GM21515 (cell line): Measurements from ENCODE around the gene NIM1K.
"Not testable (repeated sequence)": the region's sequence is repeated elsewhere in the genome, so short reads cannot be mapped to it uniquely, and the experiment has no call there.

Experiments used
- ATAC-seq: cut with Tn5 transposase; IDR thresholded peaks from one replicate; pipeline ENCODE4 v1.9.1; 2021; ENCODE audit not compliant: unreplicated experiment

The NIM1K gene

DNA sequence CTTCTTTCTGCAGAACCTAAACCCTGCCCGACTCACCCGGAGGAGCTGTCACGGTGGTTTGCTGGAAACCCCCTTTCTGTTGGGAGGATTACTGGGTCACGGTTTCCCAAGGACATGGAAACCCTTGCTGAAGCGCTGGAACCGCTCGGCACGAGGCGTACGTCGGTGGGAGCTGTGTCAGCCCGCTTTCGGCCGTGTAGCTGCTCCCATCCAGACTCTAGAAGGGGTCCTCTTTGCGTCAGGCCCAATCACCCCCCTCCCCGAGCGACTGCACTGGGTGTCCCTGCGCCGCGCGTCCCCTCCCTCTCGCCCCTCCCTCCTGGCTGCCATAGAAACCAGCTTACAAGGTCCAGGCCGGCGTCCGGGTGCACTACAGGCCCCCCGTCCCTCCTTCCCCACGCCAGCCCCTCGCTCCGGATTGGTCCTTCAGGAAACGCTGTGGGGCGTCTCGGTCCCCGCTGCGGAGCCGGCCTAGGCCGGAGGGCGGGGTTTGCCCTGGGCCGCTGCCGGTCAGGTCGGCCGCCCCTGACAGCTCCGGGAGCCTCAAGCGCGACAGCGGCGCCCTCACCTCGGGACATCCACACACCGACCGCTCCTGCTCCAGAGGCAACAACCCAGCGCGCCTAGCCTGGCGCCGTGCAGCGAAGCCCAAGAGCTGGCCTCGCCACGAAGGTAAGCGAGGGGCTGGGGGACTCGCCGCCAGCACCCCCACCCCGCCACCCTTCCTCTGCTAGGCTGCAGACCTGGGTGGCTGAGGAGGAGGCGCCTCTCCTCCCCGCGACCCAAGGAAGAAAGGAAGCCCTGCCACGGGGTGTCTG, at the start of gene NIM1K:
NIM1K (plus strand) TSS at position 486 of the 818 bp plus-strand sequence. CDS start 53,551 bp downstream, outside the sequence.
- ATAC-seq: peak; percentile 76

- no peak for ATAC-seq
Observed at GRCh38 chr5:43145071-43145470, 47.0 kb upstream of the NIM1K start.

DNA sequence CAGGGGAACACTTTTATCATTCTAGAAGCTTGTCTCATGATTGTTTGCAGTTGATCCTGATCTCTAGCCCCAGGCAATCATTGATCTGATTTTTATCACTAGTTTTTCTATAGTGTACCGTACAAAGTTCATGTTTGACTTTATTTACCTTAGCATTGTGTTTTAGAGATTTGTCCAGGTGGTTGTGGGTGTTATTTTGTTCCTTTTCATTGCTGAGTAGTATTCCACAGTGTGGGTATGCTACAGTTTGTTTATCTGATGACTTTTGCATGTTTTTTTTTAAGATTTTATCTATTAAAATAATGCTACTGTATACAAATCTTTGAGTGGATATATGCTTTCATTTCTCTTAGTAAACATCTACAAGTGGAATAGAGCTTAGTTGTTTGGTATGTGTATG, 45.1 kb upstream of the NIM1K start:
- no peak for ATAC-seq

DNA sequence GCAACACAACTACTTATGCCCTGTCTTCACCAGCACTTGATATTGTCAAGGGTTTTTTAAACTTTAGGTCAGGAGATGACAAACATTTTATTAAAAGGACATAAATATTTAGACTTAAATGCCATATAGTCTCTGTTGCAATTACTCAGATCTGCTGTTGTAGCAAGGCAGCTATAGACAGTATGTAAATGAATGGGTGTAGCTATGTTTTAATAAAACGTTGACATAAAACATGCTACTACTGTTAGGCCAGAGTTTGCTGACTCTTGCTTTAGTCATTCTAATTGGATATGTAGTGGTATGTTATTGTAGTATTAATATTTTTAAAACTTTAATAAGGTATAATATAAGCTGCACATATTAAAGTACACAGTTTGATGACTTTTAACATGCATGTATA, 43.6 kb upstream of the NIM1K start:
- ATAC-seq: no peak

GRCh38 chr5:43149231-43149630, 42.8 kb upstream of the NIM1K start:
- ATAC-seq: no peak

DNA sequence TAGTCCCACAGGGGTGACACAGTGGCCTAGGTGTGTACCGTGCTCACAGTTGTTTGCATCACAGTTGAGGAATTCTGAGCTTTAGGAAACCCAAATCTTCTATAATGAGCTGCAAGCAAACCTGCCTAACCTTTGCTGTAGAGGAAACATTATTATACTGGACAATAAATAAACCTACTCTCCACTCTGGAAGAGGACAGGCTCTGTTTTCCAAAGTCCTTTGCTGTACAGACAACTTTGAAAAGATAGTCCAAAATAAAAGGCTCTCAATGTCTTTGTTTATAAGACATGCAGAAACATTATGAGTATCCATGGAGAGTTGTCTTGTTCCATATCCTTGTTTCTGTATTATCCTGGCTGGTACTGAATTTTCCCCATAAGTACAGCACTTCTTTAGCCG, 42.0 kb upstream of the NIM1K start:
- no peak for ATAC-seq

GRCh38 chr5:43150748-43151147, 41.3 kb upstream of the NIM1K start:
- ATAC-seq: no peak

GRCh38 chr5:43152946-43153345, 39.1 kb upstream of the NIM1K start:
- ATAC-seq: no peak

DNA sequence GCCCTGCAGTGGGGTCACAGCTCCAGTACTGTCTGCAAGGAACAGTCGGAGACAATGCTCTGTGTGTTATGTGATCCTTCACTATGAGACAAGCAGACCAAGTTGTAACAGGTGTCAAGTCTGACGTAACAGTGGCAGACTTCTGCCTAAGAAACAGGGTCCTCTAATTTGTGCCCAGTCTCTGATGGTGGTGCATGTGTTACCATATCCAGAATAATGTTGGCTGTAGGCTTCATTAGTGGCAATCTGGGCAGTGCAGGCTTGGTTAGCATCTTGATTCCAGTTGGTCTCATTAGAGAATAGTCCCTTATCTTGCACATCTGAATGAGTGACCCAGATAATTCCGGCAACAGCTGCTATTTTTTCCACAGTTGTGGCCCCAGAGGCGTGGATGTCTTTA, 37.6 kb upstream of the NIM1K start:
- no peak for ATAC-seq

- ATAC-seq: no peak
Observed at GRCh38 chr5:43155394-43156096, 36.5 kb upstream of the NIM1K start.

- peak; percentile 59 for ATAC-seq
Observed at GRCh38 chr5:43156388-43156787, 35.6 kb upstream of the NIM1K start.

GRCh38 chr5:43157068-43157467, 35.0 kb upstream of the NIM1K start:
- no peak for ATAC-seq

- ATAC-seq: no peak
Observed at GRCh38 chr5:43161244-43161643, 30.8 kb upstream of the NIM1K start.

GRCh38 chr5:43164801-43165200, 27.2 kb upstream of the NIM1K start:
- not testable (repeated sequence) for ATAC-seq

DNA sequence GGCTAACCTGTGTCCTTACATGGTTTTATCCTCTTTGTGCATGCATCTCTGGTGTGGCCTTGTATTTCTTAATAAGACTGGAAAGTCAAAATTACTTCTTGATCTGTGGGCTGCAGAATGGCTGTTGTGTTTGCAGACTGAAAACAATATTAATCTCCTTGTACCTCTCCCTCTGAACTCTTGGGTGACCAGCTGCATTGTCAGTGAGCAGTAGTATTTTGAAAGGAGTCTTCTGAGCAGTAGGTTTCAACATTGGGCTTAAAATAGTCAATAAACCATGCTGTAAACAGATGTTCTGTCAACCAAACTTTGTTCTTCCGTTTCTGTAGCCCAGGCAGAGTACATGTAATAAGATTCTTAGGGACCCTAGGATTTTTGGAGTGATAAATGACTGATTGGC, 26.7 kb upstream of the NIM1K start:
- no peak for ATAC-seq

DNA sequence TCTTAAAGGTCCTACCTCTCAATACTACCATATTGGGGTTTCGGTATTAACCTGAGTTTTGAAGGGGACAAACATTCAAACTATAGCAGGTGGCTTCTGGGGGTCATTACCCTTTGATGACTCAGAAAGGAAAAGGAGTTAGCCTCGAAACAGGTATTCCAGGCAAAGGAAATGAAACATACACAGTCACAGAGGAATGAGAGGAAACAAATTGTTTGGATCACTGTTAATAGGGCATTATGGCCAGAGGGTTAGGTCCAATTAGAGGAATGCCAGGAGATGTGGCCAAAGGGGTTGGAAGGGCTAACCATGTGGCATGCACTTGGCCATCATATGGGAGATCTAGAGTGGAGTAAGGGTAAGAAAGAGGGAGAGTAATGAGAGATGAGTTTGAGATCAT, 23.9 kb upstream of the NIM1K start:
- ATAC-seq: no peak

DNA sequence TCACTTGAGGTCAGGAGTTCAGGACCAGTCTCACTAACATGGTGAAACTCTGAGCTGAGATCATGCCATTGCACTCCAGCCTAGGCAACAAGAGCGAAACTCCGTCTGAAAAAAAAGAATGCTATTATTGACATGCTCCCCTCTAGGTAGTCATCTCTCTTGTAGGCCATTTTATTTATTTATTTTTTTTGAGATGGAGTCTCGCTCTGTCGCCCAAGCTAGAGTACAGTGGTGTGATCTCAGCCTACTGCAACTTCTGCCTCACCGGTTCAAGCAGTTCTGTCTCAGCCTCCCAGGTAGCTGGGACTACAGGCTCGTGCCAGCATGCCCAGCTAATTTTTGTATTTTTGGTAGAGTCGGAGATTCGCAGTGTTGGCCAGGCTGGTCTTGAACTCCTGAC, 20.6 kb upstream of the NIM1K start:
- no peak for ATAC-seq

DNA sequence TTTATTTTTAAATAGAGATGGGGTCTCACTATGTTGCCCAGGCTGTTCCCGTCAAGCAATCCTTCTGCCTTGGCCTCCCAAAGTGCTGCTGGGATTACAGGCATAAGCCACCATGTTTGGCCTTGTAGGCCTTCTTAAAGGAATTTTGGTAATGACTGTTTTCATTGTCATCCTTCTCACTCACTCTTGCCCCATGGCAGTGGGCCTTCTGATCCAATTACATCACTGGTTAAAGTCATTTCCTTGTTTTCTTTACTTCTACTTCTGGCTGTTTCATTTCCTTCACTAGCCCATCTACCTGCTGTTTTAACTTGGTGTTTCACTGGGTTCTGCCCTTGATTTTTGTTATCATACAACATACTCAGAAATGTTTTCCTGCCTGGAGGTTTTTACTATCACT, 20.1 kb upstream of the NIM1K start:
- no peak for ATAC-seq

GRCh38 chr5:43172779-43173178, 19.2 kb upstream of the NIM1K start:
- ATAC-seq: no peak

DNA sequence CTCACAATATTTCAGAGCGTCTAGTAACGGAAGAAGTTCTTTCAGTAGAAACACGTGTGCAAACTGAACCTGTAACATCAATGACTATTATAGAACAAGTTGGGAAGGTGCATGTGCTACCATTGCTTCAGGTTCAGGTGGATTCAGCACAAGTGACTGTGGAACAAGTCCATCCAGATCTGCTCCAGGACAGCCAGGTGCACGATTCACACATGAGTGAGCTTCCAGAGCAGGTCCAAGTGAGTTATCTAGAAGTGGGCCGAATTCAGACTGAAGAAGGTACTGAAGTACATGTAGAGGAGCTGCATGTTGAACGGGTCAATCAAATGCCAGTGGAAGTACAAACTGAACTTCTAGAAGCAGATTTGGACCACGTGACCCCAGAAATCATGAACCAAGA, 17.4 kb upstream of the NIM1K start:
- no peak for ATAC-seq

DNA sequence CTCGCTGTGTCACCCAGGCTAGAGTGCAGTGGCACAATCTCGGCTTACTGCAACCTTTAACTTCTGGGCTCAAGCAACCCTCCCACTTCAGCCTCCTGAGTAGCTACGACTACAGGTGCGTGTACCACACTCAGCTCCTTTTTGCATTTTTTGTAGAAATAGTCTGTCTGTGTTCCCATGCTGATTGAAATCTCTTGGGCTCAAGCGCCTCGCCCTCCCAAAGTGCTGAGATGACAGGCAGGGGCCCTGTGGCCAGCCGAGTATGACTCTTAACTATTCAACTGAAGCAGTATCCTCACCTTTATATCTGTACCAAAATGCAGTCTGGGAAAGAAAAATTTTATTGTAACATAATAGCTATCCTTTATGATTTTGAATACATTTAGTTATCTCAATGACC, 12.2 kb upstream of the NIM1K start:
- no peak for ATAC-seq

DNA sequence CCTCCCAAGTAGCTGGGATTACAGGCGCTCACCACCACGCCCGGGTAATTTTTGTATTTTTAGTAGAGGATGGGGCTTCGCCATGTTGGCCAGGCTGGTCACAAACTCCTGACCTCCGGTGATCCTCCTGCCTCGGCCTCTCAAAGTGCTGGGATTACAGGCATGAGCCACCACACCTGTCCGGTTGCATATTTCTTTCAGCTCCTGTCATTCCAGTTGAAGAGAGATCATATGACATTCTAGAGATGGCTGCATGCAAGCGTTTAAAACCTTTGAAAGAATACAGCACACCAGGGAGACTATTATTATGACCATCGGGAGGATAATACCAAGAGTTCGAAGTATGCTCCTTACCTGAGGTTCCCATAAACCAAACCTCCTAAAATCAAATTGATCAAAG, 9.6 kb upstream of the NIM1K start:
- ATAC-seq: no peak
